IMR-90 (cell line): Measurements from ENCODE around the gene C12orf56. TPM values are rescaled to one million over a fixed set of nuclear protein-coding genes. Genes with fewer than 3 reads are reported as not detected.
A peak's percentile ranks its signal among the peaks of the same experiment; 100 is the strongest.

Experiments
- ATAC-seq: fragments of 200-7000 bp; cut with Tn5 transposase; 2 replicates; pipeline ENCODE4 v1.9.1; 2020; ENCODE audit warnings: low read depth, mild to moderate bottlenecking, moderate library complexity
- BruUV-seq: library from RNA; stranded (reverse); fragments of 400-500 nt; replicated peaks from 2 replicates; lab custom pipeline; 2021; lab: Mats Ljungman, UMichigan
- CTCF ChIA-PET: fragments of 300-600 bp; formaldehyde crosslinking; extraction: SDS; loops from one replicate; lab custom pipeline; 2021; ENCODE audit warnings: antibody characterized with exemption; lab: Yijun Ruan, JAX
- POLR2A ChIA-PET: fragments of 300-600 bp; sonication (Branson Sonifier 250); formaldehyde crosslinking; loops from one replicate; lab custom pipeline; 2022; ENCODE audit warnings: antibody characterized with exemption; ENCODE audit not compliant: unreplicated experiment; lab: Charles Lee
- DNase-seq: peaks from one replicate; pipeline ENCODE4 v3.0.0; 2013
- H2AFZ ChIP-seq: replicated peaks from 2 replicates; pipeline ENCODE3; 2013; ENCODE audit warnings: low read length, mild to moderate bottlenecking; ENCODE audit not compliant: poor library complexity
- H2AK5ac ChIP-seq: 2 replicates; pipeline ENCODE4 v1.6.1; 2013; ENCODE audit warnings: low read depth, low read length, inconsistent platforms
- H2AK9ac ChIP-seq: replicated peaks from 2 replicates; pipeline ENCODE3; 2013; ENCODE audit warnings: mild to moderate bottlenecking, low read depth, low read length, moderate library complexity; ENCODE audit not compliant: poor library complexity
- H2BK120ac ChIP-seq: 2 replicates; pipeline ENCODE4 v1.6.1; 2013; ENCODE audit warnings: low read depth, low read length, inconsistent platforms
- H2BK15ac ChIP-seq: 3 replicates; pipeline ENCODE4 v1.6.1; 2013; ENCODE audit warnings: low read depth, low read length, inconsistent platforms
- H2BK20ac ChIP-seq: 2 replicates; pipeline ENCODE4 v1.6.1; 2013; ENCODE audit warnings: low read depth, mild to moderate bottlenecking, inconsistent platforms, low read length, moderate library complexity
- H2BK5ac ChIP-seq: 2 replicates; pipeline ENCODE4 v1.6.1; 2013; ENCODE audit warnings: mild to moderate bottlenecking, low read depth, low read length, inconsistent platforms; ENCODE audit not compliant: poor library complexity, severe bottlenecking
- H3K14ac ChIP-seq: replicated peaks from 2 replicates; pipeline ENCODE4 v1.6.1; 2013; ENCODE audit warnings: low read depth, low read length, inconsistent platforms
- H3K18ac ChIP-seq: 2 replicates; pipeline ENCODE4 v1.6.1; 2013; ENCODE audit warnings: low read depth, low read length, control low read depth
- H3K23ac ChIP-seq: 2 replicates; pipeline ENCODE4 v1.6.1; 2013; ENCODE audit warnings: low read depth, low read length, inconsistent platforms
- H3K27ac ChIP-seq: 2 replicates; pipeline ENCODE4 v1.5.1; 2013; ENCODE audit warnings: mild to moderate bottlenecking, control low read depth, low read length; ENCODE audit not compliant: insufficient read depth
- H3K27me3 ChIP-seq: 2 replicates; pipeline ENCODE4 v1.6.1; 2013; ENCODE audit warnings: low read length; ENCODE audit not compliant: control insufficient read depth, insufficient read depth
- H3K36me3 ChIP-seq: 2 replicates; pipeline ENCODE4 v1.6.1; 2013; ENCODE audit warnings: low read length, mixed read lengths; ENCODE audit not compliant: control insufficient read depth, insufficient read depth
- H3K4ac ChIP-seq: 2 replicates; pipeline ENCODE4 v1.6.1; 2013; ENCODE audit warnings: low read depth, low read length, inconsistent platforms
- H3K4me1 ChIP-seq: 2 replicates; pipeline ENCODE4 v1.6.1; 2013; ENCODE audit warnings: low read length, mixed read lengths; ENCODE audit not compliant: control insufficient read depth, insufficient read depth
- H3K4me2 ChIP-seq: 2 replicates; pipeline ENCODE4 v1.6.1; 2013; ENCODE audit warnings: low read depth, mild to moderate bottlenecking, control low read depth, low read length, moderate library complexity
- H3K4me3 ChIP-seq: 2 replicates; pipeline ENCODE4 v1.5.1; 2013; ENCODE audit warnings: low read depth, mild to moderate bottlenecking, control low read depth, low read length, moderate library complexity; ENCODE audit not compliant: insufficient read depth
- H3K56ac ChIP-seq: 2 replicates; pipeline ENCODE4 v1.6.1; 2013; ENCODE audit warnings: low read length, inconsistent platforms; ENCODE audit not compliant: insufficient read depth; ENCODE audit errors: extremely low read depth
- H3K79me1 ChIP-seq, 2 experiments: 2 replicates each; pipeline ENCODE4 v1.6.1; 2013; ENCODE audit warnings: low read length in 2 of 2, inconsistent platforms in 1 of 2, low read depth in 1 of 2
- H3K9ac ChIP-seq: 2 replicates; pipeline ENCODE4 v1.6.1; 2013; ENCODE audit warnings: low read depth, low read length, control low read depth
- H3K9me1 ChIP-seq: 2 replicates; pipeline ENCODE4 v1.6.1; 2013; ENCODE audit warnings: low read length, inconsistent platforms; ENCODE audit not compliant: insufficient read depth
- H3K9me3 ChIP-seq: 2 replicates; pipeline ENCODE4 v1.6.1; 2013; ENCODE audit warnings: low read length; ENCODE audit not compliant: control insufficient read depth, insufficient read depth
- H4K20me1 ChIP-seq: 2 replicates; pipeline ENCODE4 v1.6.1; 2013; ENCODE audit warnings: low read length, inconsistent platforms; ENCODE audit not compliant: insufficient read depth
- H4K5ac ChIP-seq: 2 replicates; pipeline ENCODE4 v1.6.1; 2013; ENCODE audit warnings: mild to moderate bottlenecking, low read depth, low read length, control low read depth
- H4K8ac ChIP-seq, 2 experiments: 2 replicates each; pipeline ENCODE4 v1.6.1; 2013; ENCODE audit warnings: low read depth in 2 of 2, low read length in 2 of 2, control low read depth in 1 of 2, inconsistent platforms in 1 of 2
- H4K91ac ChIP-seq: 2 replicates; pipeline ENCODE4 v1.6.1; 2013; ENCODE audit warnings: low read depth, low read length, inconsistent platforms; ENCODE audit not compliant: insufficient read depth
- BHLHE40 ChIP-seq: fragments of 150-350 bp; IDR thresholded peaks from 2 replicates; pipeline ENCODE4 v1.6.1; 2016; ENCODE audit warnings: mild to moderate bottlenecking, low read depth, low read length
- CTCF ChIP-seq: conservative IDR thresholded peaks from 2 replicates; pipeline ENCODE4 v1.5.1; 2012; ENCODE audit warnings: mild to moderate bottlenecking, low read depth, low read length, improper control_type of control experiment
- MAFK ChIP-seq: IDR thresholded peaks from 2 replicates; pipeline ENCODE4 v1.6.1; 2012; ENCODE audit warnings: low read depth, low read length, improper control_type of control experiment
- RAD21 ChIP-seq: IDR thresholded peaks from 2 replicates; pipeline ENCODE4 v1.6.1; 2012; ENCODE audit warnings: low read length, improper control_type of control experiment
- SMC3 ChIP-seq: fragments of 150-350 bp; IDR thresholded peaks from 2 replicates; pipeline ENCODE4 v1.6.1; 2016; ENCODE audit warnings: low read depth, mild to moderate bottlenecking, antibody characterized with exemption, low read length, moderate library complexity
- USF2 ChIP-seq: fragments of 150-350 bp; IDR thresholded peaks from 2 replicates; pipeline ENCODE4 v1.6.1; 2017; ENCODE audit warnings: mild to moderate bottlenecking, antibody characterized with exemption, low read length, low read depth
- WGBS, 2 experiments: methylation state at CpG; one replicate each; pipeline versions ENCODE4 v1.1.5 to v1.1.7; 2013; ENCODE audit warnings: missing lambda C conversion rate in 2 of 2; ENCODE audit not compliant: insufficient read length in 1 of 2; ENCODE audit errors: extremely low coverage in 2 of 2; 5-methylcytosine and 5-hydroxymethylcytosine counted together
- dilution Hi-C: fragments of 300-500 bp; cut with HindIII; formaldehyde crosslinking; loops from one replicate; pipeline ENCODE4 v1.14.3; 2018; ENCODE audit warnings: low sequenced_read_pairs; ENCODE audit not compliant: unreplicated experiment
- in situ Hi-C: fragments of 300-500 bp; cut with MboI; formaldehyde crosslinking; loops from 3 replicates; pipeline ENCODE4 v1.14.3; 2019; ENCODE audit warnings: low sequenced_read_pairs, inconsistent platforms, mixed read lengths
- intact Hi-C: fragments of 100-400 bp; cut with micrococcal nuclease; formaldehyde crosslinking; loops from 2 replicates; pipeline ENCODE4 v1.10.0; 2022
- polyA plus RNA-seq, 3 experiments: library from polyadenylated mRNA; depleted of rRNA; stranded (reverse); fragments of >200 nt; gene quantifications; 2 replicates each; pipeline ENCODE4 v1.2.3, GENCODE V29; 2012; ENCODE audit warnings: low replicate concordance in 1 of 3
- total RNA-seq: library from RNA; depleted of rRNA; stranded (reverse); fragments of >200 nt; gene quantifications from 2 replicates; pipeline ENCODE4 v1.2.3, GENCODE V29; 2012

The C12orf56 gene
- total and polyA plus RNA-seq, 2 of the 4 experiments (the other 2 are of a cell fraction) = 0.09 TPM; not detected in 1

GRCh38 chr12:64273527-64274403, 116.8 kb downstream of the C12orf56 start:
- Histone ChIP-seq H3K23ac (no peak overlapping the region), H3K18ac (no peak overlapping the region), H3K4me3 (no peak overlapping the region), H3K9me3 (no peaks in the 10 kb centered on the region), H3K56ac (no peak overlapping the region), H4K20me1 (no peaks in the 10 kb centered on the region), H2BK120ac (no peak overlapping the region), H3K79me1 (no peaks in the 10 kb centered on the region), H2BK5ac (no peak overlapping the region), H3K4ac (no peak overlapping the region), H2AFZ (peak overlapping the region; percentile 34), H3K27ac (no peak overlapping the region), H2AK9ac (no peak overlapping the region), H3K36me3 (no peaks in the 10 kb centered on the region), H3K9ac (no peak overlapping the region), H3K4me1 (no peaks in the 10 kb centered on the region), H4K5ac (no peak overlapping the region), H2AK5ac (no peak overlapping the region), H2BK15ac (no peak overlapping the region), H3K27me3 (peaks cover 5% of the 10 kb centered on the region; the same call in 1 of the 2 replicates), H2BK20ac (no peak overlapping the region), H3K9me1 (no peaks in the 10 kb centered on the region; the same call in 1 of the 2 replicates), H3K14ac (no peak overlapping the region), H4K8ac (no peak overlapping the region), H4K91ac (no peak overlapping the region), H3K4me2 (no peak overlapping the region)
- POLR2A ChIA-PET = no interaction called here
- in situ Hi-C loops (no loop called here), intact Hi-C loops (loop anchor here (1.0 kb wide), 1 partner anchor 119 kb away; no protein-coding TSS in a partner anchor), dilution Hi-C loops (loop anchor here (25.0 kb wide), 1 partner anchor 436 kb away; the partner anchor contains the start of gene SRGAP1)
- DNase-seq (no peak), ATAC-seq (peak; percentile 67)
- WGBS, 2 experiments = 65% methylated on average over 4 of the region's 11 CpGs; no CpG with 5 or more reads in 1 of the 2 experiments
- TF ChIP-seq CTCF (peak; percentile 16; the same call in 1 of the 2 replicates), USF2 (no peak), MAFK (no peak), RAD21 (peak; percentile 30; the same call in 1 of the 2 replicates), BHLHE40 (no peak), SMC3 (0 out of 2 replicates have a peak, but pooled peaks have one; percentile 16)
- no TSS peak for BruUV-seq
- CTCF ChIA-PET = interaction anchor here (0.5 kb wide), 1 partner anchor 11 kb away, joined by 5 read pairs; no protein-coding TSS in a partner anchor
